Endodermal cell (in vitro differentiated cells): Measurements from ENCODE around the gene ADAM15. TPM values are rescaled to one million over a fixed set of nuclear protein-coding genes. Genes with fewer than 3 reads are reported as not detected.

Source experiments
- DNase-seq: peaks from one replicate; pipeline ENCODE4 v3.0.0-alpha.2; 2017
- H3K27ac ChIP-seq: 2 replicates; pipeline ENCODE4 v1.5.1; 2013; ENCODE audit warnings: mild to moderate bottlenecking, low read depth, low read length, moderate library complexity
- H3K27me3 ChIP-seq: 2 replicates; pipeline ENCODE4 v1.6.1; 2013; ENCODE audit warnings: mild to moderate bottlenecking, low read length, moderate library complexity; ENCODE audit not compliant: insufficient read depth, control insufficient read depth, poor library complexity, severe bottlenecking
- H3K36me3 ChIP-seq: 2 replicates; pipeline ENCODE4 v1.7.0; 2013; ENCODE audit warnings: mild to moderate bottlenecking, low read length, moderate library complexity; ENCODE audit not compliant: control insufficient read depth, insufficient read depth
- H3K4me1 ChIP-seq: one replicate; pipeline ENCODE4 v1.7.0; 2013; ENCODE audit warnings: low read length; ENCODE audit not compliant: control insufficient read depth, insufficient read depth
- H3K4me3 ChIP-seq: 2 replicates; pipeline ENCODE4 v1.5.1; 2013; ENCODE audit warnings: mild to moderate bottlenecking, low read length, moderate library complexity
- H3K9ac ChIP-seq: 2 replicates; pipeline ENCODE4 v1.6.1; 2013; ENCODE audit warnings: mild to moderate bottlenecking, low read length, moderate library complexity; ENCODE audit not compliant: poor library complexity, severe bottlenecking; ENCODE audit errors: extremely low read depth
- H3K9me3 ChIP-seq: 2 replicates; pipeline ENCODE4 v1.6.1; 2013; ENCODE audit warnings: mild to moderate bottlenecking, low read length, moderate library complexity; ENCODE audit not compliant: control insufficient read depth
- H3K27ac Mint-ChIP-seq: 2 replicates; pipeline ENCODE4 v1.8.0; 2020; ENCODE audit warnings: mixed read lengths
- H3K27me3 Mint-ChIP-seq: 2 replicates; pipeline ENCODE4 v1.8.0; 2021; ENCODE audit warnings: mild to moderate bottlenecking, mixed read lengths; ENCODE audit not compliant: insufficient read depth
- H3K36me3 Mint-ChIP-seq: 2 replicates; pipeline ENCODE4 v1.8.0; 2020; ENCODE audit warnings: low read depth, mixed read lengths
- H3K4me1 Mint-ChIP-seq: 2 replicates; pipeline ENCODE4 v1.8.0; 2020; ENCODE audit warnings: mixed read lengths
- H3K4me3 Mint-ChIP-seq: 2 replicates; pipeline ENCODE4 v1.8.0; 2020; ENCODE audit warnings: mild to moderate bottlenecking, moderate library complexity, mixed read lengths
- H3K9me3 Mint-ChIP-seq: 2 replicates; pipeline ENCODE4 v1.8.0; 2020; ENCODE audit warnings: mild to moderate bottlenecking, mixed read lengths
- WGBS, 2 experiments: methylation state at CpG; one replicate each; pipeline versions ENCODE4 v1.1.5 to v1.1.7; 2013; ENCODE audit warnings: missing lambda C conversion rate in 2 of 2, mixed read lengths in 1 of 2; ENCODE audit not compliant: insufficient coverage in 1 of 2, insufficient read length in 1 of 2; 5-methylcytosine and 5-hydroxymethylcytosine counted together
- total RNA-seq, 2 donors: library from RNA; stranded (reverse); fragmentation: NEBNext Ultra II Directional in 1 of 2; extraction: Animal tissue kit (Norgen Biotek cat#: 25700) in 1 of 2; gene quantifications; 2 replicates in 1 of 2; 3 replicates in 1 of 2; pipeline ENCODE4 v1.2.1, GENCODE V29; 2021
- TF ChIP-seq, protein P1 (sequence below): fragments of 200-600 bp; sonication (generic); conservative IDR thresholded peaks from 2 replicates; pipeline ENCODE4 v1.5.0; 2021; ENCODE audit warnings: antibody characterized with exemption, mild to moderate bottlenecking

ADAM15 gene
- total RNA-seq, 2 donors from 2014 or later, result 13.4 to 16.5 TPM

DNA sequence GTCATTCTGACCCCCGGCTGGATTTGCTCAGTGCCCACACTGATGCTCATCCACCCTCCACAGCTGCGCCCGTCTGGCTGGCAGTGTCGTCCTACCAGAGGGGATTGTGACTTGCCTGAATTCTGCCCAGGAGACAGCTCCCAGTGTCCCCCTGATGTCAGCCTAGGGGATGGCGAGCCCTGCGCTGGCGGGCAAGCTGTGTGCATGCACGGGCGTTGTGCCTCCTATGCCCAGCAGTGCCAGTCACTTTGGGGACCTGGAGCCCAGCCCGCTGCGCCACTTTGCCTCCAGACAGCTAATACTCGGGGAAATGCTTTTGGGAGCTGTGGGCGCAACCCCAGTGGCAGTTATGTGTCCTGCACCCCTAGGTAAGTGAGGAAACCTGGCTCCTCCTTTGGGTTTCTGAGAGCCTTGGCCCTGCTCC, 6.7 kb downstream of the ADAM15 start:
- H3K4me1 Mint-ChIP-seq, result peaks cover 3% of the 10 kb centered on the region
- peaks cover 7% of the 10 kb centered on the region for H3K27me3 Mint-ChIP-seq
- Histone ChIP-seq H3K27ac (no peak overlapping the region), H3K9me3 (no peaks in the 10 kb centered on the region), H3K4me1 (peaks cover 4% of the 10 kb centered on the region), H3K4me3 (no peak overlapping the region), H3K27me3 (peaks cover 13% of the 10 kb centered on the region), H3K9ac (no peak overlapping the region), H3K36me3 (no peaks in the 10 kb centered on the region)
- no peaks in the 10 kb centered on the region for H3K36me3 Mint-ChIP-seq
- TF ChIP-seq, protein P1, sequence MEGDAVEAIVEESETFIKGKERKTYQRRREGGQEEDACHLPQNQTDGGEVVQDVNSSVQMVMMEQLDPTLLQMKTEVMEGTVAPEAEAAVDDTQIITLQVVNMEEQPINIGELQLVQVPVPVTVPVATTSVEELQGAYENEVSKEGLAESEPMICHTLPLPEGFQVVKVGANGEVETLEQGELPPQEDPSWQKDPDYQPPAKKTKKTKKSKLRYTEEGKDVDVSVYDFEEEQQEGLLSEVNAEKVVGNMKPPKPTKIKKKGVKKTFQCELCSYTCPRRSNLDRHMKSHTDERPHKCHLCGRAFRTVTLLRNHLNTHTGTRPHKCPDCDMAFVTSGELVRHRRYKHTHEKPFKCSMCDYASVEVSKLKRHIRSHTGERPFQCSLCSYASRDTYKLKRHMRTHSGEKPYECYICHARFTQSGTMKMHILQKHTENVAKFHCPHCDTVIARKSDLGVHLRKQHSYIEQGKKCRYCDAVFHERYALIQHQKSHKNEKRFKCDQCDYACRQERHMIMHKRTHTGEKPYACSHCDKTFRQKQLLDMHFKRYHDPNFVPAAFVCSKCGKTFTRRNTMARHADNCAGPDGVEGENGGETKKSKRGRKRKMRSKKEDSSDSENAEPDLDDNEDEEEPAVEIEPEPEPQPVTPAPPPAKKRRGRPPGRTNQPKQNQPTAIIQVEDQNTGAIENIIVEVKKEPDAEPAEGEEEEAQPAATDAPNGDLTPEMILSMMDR, result peak; percentile 46
- H3K27ac Mint-ChIP-seq, result no peak overlapping the region
- WGBS, 2 experiments, result 95 to 99% methylated on average over 12 to 13 of the region's 13 CpGs
- H3K9me3 Mint-ChIP-seq, result no peaks in the 10 kb centered on the region
- no peak overlapping the region for H3K4me3 Mint-ChIP-seq
- no peak for DNase-seq

DNA sequence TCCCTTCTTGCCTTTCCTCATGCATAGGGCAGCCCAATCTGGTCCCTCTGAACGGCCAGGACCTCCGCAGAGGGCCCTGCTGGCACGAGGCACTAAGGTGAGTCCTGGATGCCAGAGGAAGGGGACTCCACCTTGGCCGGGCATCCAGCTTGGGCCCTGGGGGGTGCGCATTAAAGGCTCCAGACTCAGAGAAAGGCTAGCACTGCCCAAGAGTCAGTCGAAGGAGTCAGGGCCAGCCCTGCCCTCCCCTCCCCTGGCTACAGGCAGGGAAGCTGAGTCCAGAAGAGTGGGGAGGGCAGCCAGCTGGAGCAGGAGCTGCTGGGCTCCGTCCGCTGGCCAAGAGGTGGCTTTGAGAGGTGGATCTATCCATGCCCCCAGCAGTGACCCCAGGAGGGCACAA, 9.6 kb downstream of the ADAM15 start:
- no peak overlapping the region for H3K27ac Mint-ChIP-seq
- Histone ChIP-seq H3K36me3 (no peaks in the 10 kb centered on the region), H3K27me3 (peaks cover 7% of the 10 kb centered on the region), H3K4me1 (peaks cover 11% of the 10 kb centered on the region), H3K4me3 (no peak overlapping the region), H3K9me3 (no peaks in the 10 kb centered on the region), H3K9ac (no peak overlapping the region), H3K27ac (no peak overlapping the region)
- no peaks in the 10 kb centered on the region for H3K36me3 Mint-ChIP-seq
- H3K27me3 Mint-ChIP-seq, result peaks cover 5% of the 10 kb centered on the region
- no peaks in the 10 kb centered on the region for H3K9me3 Mint-ChIP-seq
- 90 to 94% methylated on average over 4 to 8 of the region's 8 CpGs for WGBS, 2 experiments
- peaks cover 14% of the 10 kb centered on the region for H3K4me1 Mint-ChIP-seq
- H3K4me3 Mint-ChIP-seq, result no peak overlapping the region
- TF ChIP-seq, protein P1, result no peak
- DNase-seq, result no peak

DNA sequence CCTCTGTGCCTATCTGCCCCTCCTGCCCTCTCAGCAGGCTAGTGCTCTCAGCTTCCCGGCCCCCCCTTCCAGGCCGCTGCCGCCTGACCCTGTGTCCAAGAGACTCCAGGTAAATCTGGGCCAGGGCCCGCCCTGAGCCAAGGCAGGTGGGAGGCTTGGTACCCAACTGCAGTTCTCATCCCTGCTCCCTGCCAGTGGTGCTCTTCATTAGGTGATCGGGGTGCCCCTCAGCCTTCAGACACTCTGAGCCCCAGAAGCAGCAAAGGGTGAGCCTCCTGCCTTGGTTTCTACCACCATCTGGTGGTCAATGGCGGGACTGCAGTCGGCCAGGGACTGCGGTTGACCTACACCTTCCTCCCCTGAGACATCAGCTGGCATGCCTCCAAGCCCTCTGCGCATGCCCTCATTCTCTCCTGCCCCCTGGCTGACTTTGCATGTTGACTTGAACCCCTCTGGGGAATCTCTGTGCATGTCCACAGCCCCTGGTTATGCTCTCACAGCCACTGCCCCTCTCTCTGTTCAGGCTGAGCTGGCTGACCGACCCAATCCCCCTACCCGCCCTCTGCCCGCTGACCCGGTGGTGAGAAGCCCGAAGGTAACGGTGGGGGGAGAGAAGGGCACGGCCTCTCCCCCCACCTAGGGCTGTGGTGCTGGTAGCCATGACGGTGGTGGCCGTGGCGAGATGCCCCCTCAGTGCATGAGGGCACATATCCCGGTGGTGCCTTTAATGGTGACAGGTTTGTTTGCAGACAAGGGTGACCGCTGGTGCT, 10.4 kb downstream of the ADAM15 start:
- Mint-ChIP-seq H3K4me3 (no peak overlapping the region), H3K27ac (no peak overlapping the region), H3K27me3 (peaks cover 5% of the 10 kb centered on the region), H3K9me3 (no peaks in the 10 kb centered on the region), H3K36me3 (peaks cover 5% of the 10 kb centered on the region), H3K4me1 (peaks cover 14% of the 10 kb centered on the region)
- Histone ChIP-seq H3K36me3 (peaks cover 2% of the 10 kb centered on the region), H3K9me3 (no peaks in the 10 kb centered on the region), H3K4me3 (no peak overlapping the region), H3K27ac (no peak overlapping the region), H3K27me3 (peaks cover 7% of the 10 kb centered on the region), H3K9ac (no peak overlapping the region), H3K4me1 (peaks cover 11% of the 10 kb centered on the region)
- peak; percentile 99 for DNase-seq
- TF ChIP-seq, protein P1, result peak; percentile 94
- WGBS, 2 experiments, result 11 to 32% methylated on average over 11 to 21 of the region's 21 CpGs
